ENCODE measurements around the gene GJA1.

The GJA1 gene

GRCh38 chr6:121399966-121400365, 35.5 kb upstream of the GJA1 start:
- Mint-ChIP-seq H3K9me3 (no peaks in the 10 kb centered on the region), H3K4me1 (peaks cover 7% of the 10 kb centered on the region), H3K27me3 (ENCODE audit: low read depth) (peaks cover 4% of the 10 kb centered on the region), H3K27ac (no peak overlapping the region), H3K4me3 (no peak overlapping the region), H3K36me3 (ENCODE audit: low read depth) (no peaks in the 10 kb centered on the region)
- no peak for TF ChIP-seq CTCF (IDR thresholded peaks at IDR 0.05; ENCODE audit: unreplicated experiment in 3 of 3)

- H3K36me3 Mint-ChIP-seq (ENCODE audit: low read depth) = no peaks in the 10 kb centered on the region
- TF ChIP-seq CTCF (IDR thresholded peaks at IDR 0.05; ENCODE audit: unreplicated experiment in 3 of 3) = no peak
- no peaks in the 10 kb centered on the region for H3K27me3 Mint-ChIP-seq (ENCODE audit: low read depth)
- peaks cover 2% of the 10 kb centered on the region for H3K9me3 Mint-ChIP-seq
- H3K27ac Mint-ChIP-seq = no peak overlapping the region
- H3K4me3 Mint-ChIP-seq = no peak overlapping the region
- no peaks in the 10 kb centered on the region for H3K4me1 Mint-ChIP-seq
These were observed 31.5 kb upstream of the GJA1 start for GRCh38 chr6:121403964-121404363.

- Mint-ChIP-seq H3K36me3 (ENCODE audit: low read depth) (no peaks in the 10 kb centered on the region), H3K9me3 (peaks cover 2% of the 10 kb centered on the region), H3K4me3 (no peak overlapping the region), H3K27ac (no peak overlapping the region), H3K27me3 (ENCODE audit: low read depth) (no peaks in the 10 kb centered on the region), H3K4me1 (no peaks in the 10 kb centered on the region)
- TF ChIP-seq CTCF (IDR thresholded peaks at IDR 0.05; ENCODE audit: unreplicated experiment in 3 of 3) = no peak
These were observed 30.1 kb upstream of the GJA1 start for GRCh38 chr6:121405306-121405705.

- Mint-ChIP-seq H3K9me3 (peaks cover 2% of the 10 kb centered on the region), H3K4me1 (no peaks in the 10 kb centered on the region), H3K27ac (no peak overlapping the region), H3K27me3 (ENCODE audit: low read depth) (no peaks in the 10 kb centered on the region), H3K36me3 (ENCODE audit: low read depth) (no peaks in the 10 kb centered on the region), H3K4me3 (no peak overlapping the region)
- TF ChIP-seq CTCF (IDR thresholded peaks at IDR 0.05; ENCODE audit: unreplicated experiment in 3 of 3) = no peak
These were observed 27.1 kb upstream of the GJA1 start for GRCh38 chr6:121408321-121408720.

- Mint-ChIP-seq H3K36me3 (ENCODE audit: low read depth) (no peaks in the 10 kb centered on the region), H3K27ac (no peak overlapping the region), H3K9me3 (peaks cover 11% of the 10 kb centered on the region), H3K4me3 (no peak overlapping the region), H3K4me1 (peaks cover 7% of the 10 kb centered on the region), H3K27me3 (ENCODE audit: low read depth) (no peaks in the 10 kb centered on the region)
- no peak for TF ChIP-seq CTCF (IDR thresholded peaks at IDR 0.05; ENCODE audit: unreplicated experiment in 3 of 3)
These were observed 21.6 kb upstream of the GJA1 start for GRCh38 chr6:121413879-121414278.

- Mint-ChIP-seq H3K27me3 (ENCODE audit: low read depth) (no peaks in the 10 kb centered on the region), H3K36me3 (ENCODE audit: low read depth) (no peaks in the 10 kb centered on the region), H3K4me1 (peaks cover 7% of the 10 kb centered on the region), H3K9me3 (peaks cover 11% of the 10 kb centered on the region), H3K27ac (no peak overlapping the region), H3K4me3 (no peak overlapping the region)
- TF ChIP-seq CTCF (IDR thresholded peaks at IDR 0.05; ENCODE audit: unreplicated experiment in 3 of 3) = no peak
These were observed 17.1 kb upstream of the GJA1 start for GRCh38 chr6:121418346-121418745.
